ENCODE results near the gene EVL.
A peak's percentile ranks its signal among the peaks of the same experiment; 100 is the strongest.

EVL gene

GRCh38 chr14:100078216-100078803 is 13.1 kb downstream of the EVL start:
- no peak for TF ChIP-seq POLR2A (IDR thresholded peaks at IDR 0.05; ENCODE audit: low read depth, low read length)
- TF ChIP-seq TAF1 (IDR thresholded peaks at IDR 0.05; ENCODE audit: low read depth, low read length): no peak
- no peak for TF ChIP-seq SPI1 (IDR thresholded peaks at IDR 0.05; ENCODE audit: low read depth, low read length)
- TF ChIP-seq POLR2AphosphoS5 (IDR thresholded peaks at IDR 0.05; ENCODE audit: low read depth, low read length): no peak
- no peak for TF ChIP-seq PAX5 (IDR thresholded peaks at IDR 0.05; ENCODE audit: insufficient read depth, low read length, severe bottlenecking)
- TF ChIP-seq POU2F2 (IDR thresholded peaks at IDR 0.05; ENCODE audit: low read depth, low read length): no peak
- DNase-seq (ENCODE audit: insufficient read length, low spot score): no peak
- FAIRE-seq: no peak

- peak; percentile 52 for FAIRE-seq
- DNase-seq (ENCODE audit: insufficient read length, low spot score): no peak
- TF ChIP-seq TAF1 (IDR thresholded peaks at IDR 0.05; ENCODE audit: low read depth, low read length): no peak
- no peak for TF ChIP-seq PAX5 (IDR thresholded peaks at IDR 0.05; ENCODE audit: insufficient read depth, low read length, severe bottlenecking)
- TF ChIP-seq SPI1 (IDR thresholded peaks at IDR 0.05; ENCODE audit: low read depth, low read length): no peak
- TF ChIP-seq POU2F2 (IDR thresholded peaks at IDR 0.05; ENCODE audit: low read depth, low read length): no peak
- no peak; the same call in 1 of the 2 replicates for TF ChIP-seq POLR2AphosphoS5 (IDR thresholded peaks at IDR 0.05; ENCODE audit: low read depth, low read length)
- no peak for TF ChIP-seq POLR2A (IDR thresholded peaks at IDR 0.05; ENCODE audit: low read depth, low read length)
These were observed 13.9 kb downstream of the EVL start for GRCh38 chr14:100078997-100079725.

- FAIRE-seq (no peak), DNase-seq (ENCODE audit: insufficient read length, low spot score) (no peak)
These were observed 14.4 kb downstream of the EVL start for GRCh38 chr14:100079726-100080005.

DNA sequence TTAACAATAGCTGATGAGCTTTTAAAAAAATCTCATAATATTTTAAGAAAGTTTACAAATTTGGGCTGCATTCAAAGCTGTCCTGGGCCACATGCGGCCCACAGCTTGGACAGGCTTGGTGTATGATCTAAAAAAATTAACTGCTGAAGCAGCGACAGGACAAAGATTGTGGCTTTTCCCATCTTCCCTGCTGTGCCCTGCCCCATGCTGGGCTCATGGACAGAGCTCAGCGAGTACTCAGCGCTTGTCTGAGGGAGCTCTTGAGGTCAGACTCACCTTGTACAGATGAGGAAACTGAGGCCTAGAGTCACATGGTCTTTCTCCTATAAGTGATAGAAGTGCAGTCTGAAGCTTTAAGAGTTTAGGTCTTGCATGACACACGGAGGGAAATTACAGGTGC is 15.0 kb downstream of the EVL start:
- no peak for FAIRE-seq
- no peak for TF ChIP-seq PAX5 (IDR thresholded peaks at IDR 0.05; ENCODE audit: insufficient read depth, low read length, severe bottlenecking)
- no peak for TF ChIP-seq POU2F2 (IDR thresholded peaks at IDR 0.05; ENCODE audit: low read depth, low read length)
- no peak for TF ChIP-seq TAF1 (IDR thresholded peaks at IDR 0.05; ENCODE audit: low read depth, low read length)
- no peak for TF ChIP-seq SPI1 (IDR thresholded peaks at IDR 0.05; ENCODE audit: low read depth, low read length)
- no peak for TF ChIP-seq POLR2AphosphoS5 (IDR thresholded peaks at IDR 0.05; ENCODE audit: low read depth, low read length)
- TF ChIP-seq POLR2A (IDR thresholded peaks at IDR 0.05; ENCODE audit: low read depth, low read length): no peak

More at GRCh38 chr14:100079726-100080005, 14.4 kb downstream of the EVL start:
- TF ChIP-seq POU2F2 (IDR thresholded peaks at IDR 0.05; ENCODE audit: low read depth, low read length) (no peak), PAX5 (IDR thresholded peaks at IDR 0.05; ENCODE audit: insufficient read depth, low read length, severe bottlenecking) (no peak), POLR2AphosphoS5 (IDR thresholded peaks at IDR 0.05; ENCODE audit: low read depth, low read length) (no peak; the same call in 1 of the 2 replicates), TAF1 (IDR thresholded peaks at IDR 0.05; ENCODE audit: low read depth, low read length) (no peak), POLR2A (IDR thresholded peaks at IDR 0.05; ENCODE audit: low read depth, low read length) (no peak), SPI1 (IDR thresholded peaks at IDR 0.05; ENCODE audit: low read depth, low read length) (no peak)

GRCh38 chr14:100081997-100082625 is 16.9 kb downstream of the EVL start:
- FAIRE-seq (no peak), DNase-seq (ENCODE audit: insufficient read length, low spot score) (no peak)
- no peak for TF ChIP-seq POLR2AphosphoS5 (IDR thresholded peaks at IDR 0.05; ENCODE audit: low read depth, low read length)
- no peak for TF ChIP-seq POLR2A (IDR thresholded peaks at IDR 0.05; ENCODE audit: low read depth, low read length)
- TF ChIP-seq SPI1 (IDR thresholded peaks at IDR 0.05; ENCODE audit: low read depth, low read length): no peak
- no peak for TF ChIP-seq TAF1 (IDR thresholded peaks at IDR 0.05; ENCODE audit: low read depth, low read length)
- TF ChIP-seq POU2F2 (IDR thresholded peaks at IDR 0.05; ENCODE audit: low read depth, low read length): no peak
- no peak for TF ChIP-seq PAX5 (IDR thresholded peaks at IDR 0.05; ENCODE audit: insufficient read depth, low read length, severe bottlenecking)

More for the DNA sequence above, 15.0 kb downstream of the EVL start:
- no peak for DNase-seq (ENCODE audit: insufficient read length, low spot score)

- TF ChIP-seq POLR2AphosphoS5 (IDR thresholded peaks at IDR 0.05; ENCODE audit: low read depth, low read length) (no peak), TAF1 (IDR thresholded peaks at IDR 0.05; ENCODE audit: low read depth, low read length) (no peak), SPI1 (IDR thresholded peaks at IDR 0.05; ENCODE audit: low read depth, low read length) (no peak), POLR2A (IDR thresholded peaks at IDR 0.05; ENCODE audit: low read depth, low read length) (no peak), PAX5 (IDR thresholded peaks at IDR 0.05; ENCODE audit: insufficient read depth, low read length, severe bottlenecking) (no peak), POU2F2 (IDR thresholded peaks at IDR 0.05; ENCODE audit: low read depth, low read length) (no peak)
- no peak for DNase-seq (ENCODE audit: insufficient read length, low spot score)
These were observed 17.5 kb downstream of the EVL start for GRCh38 chr14:100082723-100083122.

GRCh38 chr14:100083706-100084105 is 18.5 kb downstream of the EVL start:
- FAIRE-seq (no peak), DNase-seq (ENCODE audit: insufficient read length, low spot score) (no peak)
- TF ChIP-seq TAF1 (IDR thresholded peaks at IDR 0.05; ENCODE audit: low read depth, low read length) (no peak), POLR2A (IDR thresholded peaks at IDR 0.05; ENCODE audit: low read depth, low read length) (no peak), SPI1 (IDR thresholded peaks at IDR 0.05; ENCODE audit: low read depth, low read length) (no peak), POLR2AphosphoS5 (IDR thresholded peaks at IDR 0.05; ENCODE audit: low read depth, low read length) (no peak), POU2F2 (IDR thresholded peaks at IDR 0.05; ENCODE audit: low read depth, low read length) (no peak), PAX5 (IDR thresholded peaks at IDR 0.05; ENCODE audit: insufficient read depth, low read length, severe bottlenecking) (no peak)

More at GRCh38 chr14:100082723-100083122, 17.5 kb downstream of the EVL start:
- no peak for FAIRE-seq

- TF ChIP-seq POLR2AphosphoS5 (IDR thresholded peaks at IDR 0.05; ENCODE audit: low read depth, low read length): no peak
- no peak for TF ChIP-seq POU2F2 (IDR thresholded peaks at IDR 0.05; ENCODE audit: low read depth, low read length)
- no peak for TF ChIP-seq SPI1 (IDR thresholded peaks at IDR 0.05; ENCODE audit: low read depth, low read length)
- no peak for TF ChIP-seq PAX5 (IDR thresholded peaks at IDR 0.05; ENCODE audit: insufficient read depth, low read length, severe bottlenecking)
- TF ChIP-seq TAF1 (IDR thresholded peaks at IDR 0.05; ENCODE audit: low read depth, low read length): no peak
- TF ChIP-seq POLR2A (IDR thresholded peaks at IDR 0.05; ENCODE audit: low read depth, low read length): no peak
- FAIRE-seq (no peak), DNase-seq (ENCODE audit: insufficient read length, low spot score) (no peak)
These were observed 19.4 kb downstream of the EVL start for GRCh38 chr14:100084591-100084990.

GRCh38 chr14:100085462-100085861 is 20.2 kb downstream of the EVL start:
- FAIRE-seq (no peak), DNase-seq (ENCODE audit: insufficient read length, low spot score) (no peak)
- TF ChIP-seq TAF1 (IDR thresholded peaks at IDR 0.05; ENCODE audit: low read depth, low read length) (no peak), POLR2A (IDR thresholded peaks at IDR 0.05; ENCODE audit: low read depth, low read length) (no peak), POU2F2 (IDR thresholded peaks at IDR 0.05; ENCODE audit: low read depth, low read length) (no peak), POLR2AphosphoS5 (IDR thresholded peaks at IDR 0.05; ENCODE audit: low read depth, low read length) (no peak), SPI1 (IDR thresholded peaks at IDR 0.05; ENCODE audit: low read depth, low read length) (no peak), PAX5 (IDR thresholded peaks at IDR 0.05; ENCODE audit: insufficient read depth, low read length, severe bottlenecking) (no peak)

Data from GM12891 (cell line).